SK-N-SH (cell line): Measurements from ENCODE around the gene SLC33A1. TPM values are rescaled to one million over a fixed set of nuclear protein-coding genes. Genes with fewer than 3 reads are reported as not detected.

ENCODE experiments used
- CTCF ChIA-PET: fragments of 300-600, 350-600 bp; formaldehyde crosslinking; extraction: SDS; loops from one replicate; lab custom pipeline; 2021; lab: Yijun Ruan, JAX
- POLR2A ChIA-PET: fragments of 350-600 bp; sonication (Branson Sonifier 250); formaldehyde crosslinking; extraction: SDS; loops from one replicate; lab custom pipeline; 2020; ENCODE audit warnings: antibody characterized with exemption, inconsistent platforms; lab: Yijun Ruan, JAX
- DNase-seq: peaks from one replicate; pipeline ENCODE4 v3.0.0; 2012
- H2AFZ ChIP-seq: fragments of 200-600 bp; sonication (generic); 2 replicates; pipeline ENCODE4 v1.8.1; 2016; ENCODE audit warnings: antibody characterized with exemption, mild to moderate bottlenecking, low read depth
- H3F3A ChIP-seq: fragments of 200-600 bp; sonication (generic); replicated peaks from 2 replicates; pipeline ENCODE3; 2016; ENCODE audit warnings: antibody characterized with exemption, mild to moderate bottlenecking; ENCODE audit not compliant: insufficient read depth
- H3K27ac ChIP-seq, 2 experiments: fragments of 200-500 bp in 1 of 2; fragments of 200-600 bp in 1 of 2; sonication (Bioruptor generic) in 1 of 2; sonication (generic), shearing (Covaris generic) in 1 of 2; 2 replicates each; pipeline versions ENCODE4 v1.5.1 to v1.6.1; 2014 to 2016; ENCODE audit warnings: low read depth in 2 of 2, inconsistent platforms in 1 of 2, low read length in 1 of 2, mild to moderate bottlenecking in 1 of 2, mixed read lengths in 1 of 2
- H3K27me3 ChIP-seq: fragments of 200-600 bp; sonication (generic), shearing (Covaris generic); 2 replicates; pipeline ENCODE4 v1.6.1; 2016; ENCODE audit warnings: mixed run types; ENCODE audit not compliant: insufficient read depth
- H3K36me3 ChIP-seq, 2 experiments: fragments of 200-500 bp in 1 of 2; fragments of 200-600 bp in 1 of 2; sonication (Bioruptor generic) in 1 of 2; sonication (generic) in 1 of 2; replicated peaks in 1 of 2; 2 replicates each; pipeline versions ENCODE3 to v1.5.1; 2014 to 2016; ENCODE audit warnings: low read length in 1 of 2, mild to moderate bottlenecking in 1 of 2; ENCODE audit not compliant: insufficient read depth in 2 of 2, control insufficient read depth in 1 of 2
- H3K4me1 ChIP-seq, 2 experiments: fragments of 200-500 bp in 1 of 2; fragments of 200-600 bp in 1 of 2; sonication (Bioruptor generic) in 1 of 2; sonication (generic), shearing (Covaris generic) in 1 of 2; 2 replicates each; pipeline versions ENCODE4 v1.5.1 to v1.6.1; 2014 to 2016; ENCODE audit warnings: low read depth in 1 of 2, low read length in 1 of 2, mixed run types in 1 of 2; ENCODE audit not compliant: insufficient read depth in 2 of 2, control insufficient read depth in 1 of 2
- H3K4me2 ChIP-seq: fragments of 200-600 bp; sonication (generic), shearing (Covaris generic); 2 replicates; pipeline ENCODE4 v1.6.1; 2017; ENCODE audit warnings: mixed run types
- H3K4me3 ChIP-seq, 2 experiments: fragments of 200-500 bp in 1 of 2; fragments of 200-600 bp in 1 of 2; sonication (Bioruptor generic) in 1 of 2; sonication (generic), shearing (Covaris generic) in 1 of 2; 2 replicates each; pipeline versions ENCODE4 v1.5.1 to v1.8.1; 2014 to 2016; ENCODE audit warnings: low read depth in 2 of 2, inconsistent platforms in 1 of 2, low read length in 1 of 2, mild to moderate bottlenecking in 1 of 2, mixed read lengths in 1 of 2, moderate library complexity in 1 of 2
- H3K79me2 ChIP-seq: fragments of 200-600 bp; sonication (generic); 2 replicates; pipeline ENCODE4 v1.8.1; 2017; ENCODE audit warnings: mild to moderate bottlenecking; ENCODE audit not compliant: insufficient read depth
- H3K9ac ChIP-seq: fragments of 200-600 bp; sonication (generic); 2 replicates; pipeline ENCODE4 v1.6.1; 2017; ENCODE audit warnings: mixed run types
- H3K9me2 ChIP-seq: fragments of 200-600 bp; sonication (generic); 2 replicates; pipeline ENCODE4 v1.6.1; 2017; ENCODE audit warnings: mixed run types
- H3K9me3 ChIP-seq: fragments of 200-600 bp; sonication (generic); 2 replicates; pipeline ENCODE4 v1.6.1; 2017; ENCODE audit warnings: mixed run types, mild to moderate bottlenecking, moderate library complexity
- H4K20me1 ChIP-seq: fragments of 200-600 bp; sonication (generic); 2 replicates; pipeline ENCODE4 v1.6.1; 2017; ENCODE audit warnings: mild to moderate bottlenecking, mixed run types; ENCODE audit not compliant: insufficient read depth
- CHD2 ChIP-seq: fragments of 150-350 bp; IDR thresholded peaks from 2 replicates; pipeline ENCODE4 v1.6.1; 2018; ENCODE audit warnings: low read length; ENCODE audit not compliant: partially characterized antibody
- EP300 ChIP-seq, 2 experiments: IDR thresholded peaks; 2 replicates each; pipeline versions ENCODE4 v1.4.0 to v1.6.1; 2012; ENCODE audit warnings: borderline replicate concordance in 1 of 2, low read depth in 1 of 2, low read length in 1 of 2
- EZH2phosphoT487 ChIP-seq: fragments of 200-600 bp; sonication (generic); IDR thresholded peaks from 2 replicates; pipeline ENCODE4 v1.6.1; 2017; ENCODE audit warnings: low read depth, mixed run types, mild to moderate bottlenecking, antibody characterized with exemption, moderate library complexity, borderline replicate concordance
- FOXJ3 ChIP-seq: sonication (generic); formaldehyde crosslinking; IDR thresholded peaks from 2 replicates; pipeline ENCODE4 v1.5.1; 2020; ENCODE audit warnings: mild to moderate bottlenecking, missing genetic modification reagents
- FOXM1 ChIP-seq: IDR thresholded peaks from 2 replicates; pipeline ENCODE4 v1.4.0; 2012; ENCODE audit warnings: low read depth, mild to moderate bottlenecking
- JUND ChIP-seq: IDR thresholded peaks from 2 replicates; pipeline ENCODE4 v1.4.0; 2012
- MEF2A ChIP-seq: IDR thresholded peaks from 2 replicates; pipeline ENCODE4 v1.4.0; 2012; ENCODE audit warnings: low read depth, borderline replicate concordance
- MXI1 ChIP-seq: IDR thresholded peaks from 2 replicates; pipeline ENCODE4 v1.6.1; 2012; ENCODE audit warnings: mild to moderate bottlenecking, low read depth, low read length, improper control_type of control experiment
- NFIC ChIP-seq: IDR thresholded peaks from 2 replicates; pipeline ENCODE4 v1.4.0; 2012; ENCODE audit warnings: borderline replicate concordance
- NRF1 ChIP-seq: IDR thresholded peaks from 2 replicates; pipeline ENCODE4 v1.6.1; 2012; ENCODE audit warnings: low read depth, mild to moderate bottlenecking, low read length
- POLR2AphosphoS5 ChIP-seq: IDR thresholded peaks from 2 replicates; pipeline ENCODE4 v1.6.1; 2012; ENCODE audit warnings: low read depth, low read length
- RCOR1 ChIP-seq: fragments of 150-350 bp; IDR thresholded peaks from 2 replicates; pipeline ENCODE4 v1.6.1; 2017; ENCODE audit warnings: antibody characterized with exemption, low read length
- RFX5 ChIP-seq: IDR thresholded peaks from 2 replicates; pipeline ENCODE4 v1.6.1; 2012; ENCODE audit warnings: mild to moderate bottlenecking, improper control_type of control experiment, low read length
- RXRA ChIP-seq: IDR thresholded peaks from 2 replicates; pipeline ENCODE4 v1.4.0; 2012; ENCODE audit warnings: low read depth, mild to moderate bottlenecking, borderline replicate concordance
- SIN3A ChIP-seq: IDR thresholded peaks from 2 replicates; pipeline ENCODE4 v1.6.1; 2012; ENCODE audit warnings: low read depth, mild to moderate bottlenecking, low read length, moderate library complexity, borderline replicate concordance
- SMC3 ChIP-seq: IDR thresholded peaks from 2 replicates; pipeline ENCODE4 v1.6.1; 2012; ENCODE audit warnings: low read depth, low read length, improper control_type of control experiment
- TAF1 ChIP-seq: IDR thresholded peaks from 2 replicates; pipeline ENCODE4 v1.6.1; 2012; ENCODE audit warnings: low read depth, mild to moderate bottlenecking, low read length, moderate library complexity, borderline replicate concordance
- TCF12 ChIP-seq: IDR thresholded peaks from 2 replicates; pipeline ENCODE4 v1.4.0; 2012
- TEAD4 ChIP-seq: IDR thresholded peaks from 2 replicates; pipeline ENCODE4 v1.4.0; 2012; ENCODE audit warnings: mild to moderate bottlenecking, borderline replicate concordance; ENCODE audit not compliant: insufficient read depth
- WGBS: methylation state at CpG from one replicate; pipeline ENCODE4 v1.1.6; 2017; ENCODE audit warnings: low lambda C conversion rate; 5-methylcytosine and 5-hydroxymethylcytosine counted together
- polyA plus RNA-seq, 3 experiments: library from polyadenylated mRNA; depleted of rRNA; stranded (reverse); fragments of >200 nt; gene quantifications; 2 replicates each; pipeline ENCODE4 v1.2.3, GENCODE V29; 2012
- TF ChIP-seq, protein P1 (sequence below): IDR thresholded peaks from 2 replicates; pipeline ENCODE4; 2012
- TF ChIP-seq, protein P2 (sequence below): IDR thresholded peaks from 2 replicates; pipeline ENCODE4 v1.4.0; 2012; ENCODE audit warnings: low read depth
- TF ChIP-seq, protein P3 (sequence below): IDR thresholded peaks from 2 replicates; pipeline ENCODE4 v1.4.0; 2012; ENCODE audit warnings: low read depth, borderline replicate concordance
- TF ChIP-seq, protein P4 (sequence below): IDR thresholded peaks from 2 replicates; pipeline ENCODE4 v1.6.1; 2012; ENCODE audit warnings: mild to moderate bottlenecking, low read depth, low read length, moderate library complexity
- TF ChIP-seq, protein P5 (sequence below): IDR thresholded peaks from 2 replicates; pipeline ENCODE4 v1.4.0; 2012; ENCODE audit warnings: low read depth, borderline replicate concordance

SLC33A1 gene
- polyA plus RNA-seq, 1 of the 3 experiments (the other 2 are of a cell fraction): 10.3 TPM

DNA sequence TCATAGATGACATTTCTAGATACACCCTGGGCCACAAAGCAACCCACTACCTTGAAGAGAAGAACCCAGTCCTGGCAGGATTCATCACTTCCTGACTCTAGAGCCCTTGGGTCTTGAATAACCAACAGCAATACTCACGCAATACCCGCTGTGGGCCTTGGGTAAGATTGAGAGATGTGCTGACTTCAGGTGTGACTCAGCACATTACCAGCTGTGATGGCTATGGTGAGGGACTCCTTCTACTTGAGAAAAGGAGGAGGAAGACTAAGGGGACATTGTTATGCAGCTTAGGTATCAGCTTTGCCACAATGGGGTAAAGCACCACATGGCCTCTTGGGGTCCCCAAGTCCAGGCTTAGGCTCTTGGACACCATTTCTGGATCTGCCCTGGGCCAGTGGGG, 63.0 kb downstream of the SLC33A1 start (continued):
- no peak for TF ChIP-seq POLR2AphosphoS5
- TF ChIP-seq MXI1: no peak
- TF ChIP-seq, protein P1, sequence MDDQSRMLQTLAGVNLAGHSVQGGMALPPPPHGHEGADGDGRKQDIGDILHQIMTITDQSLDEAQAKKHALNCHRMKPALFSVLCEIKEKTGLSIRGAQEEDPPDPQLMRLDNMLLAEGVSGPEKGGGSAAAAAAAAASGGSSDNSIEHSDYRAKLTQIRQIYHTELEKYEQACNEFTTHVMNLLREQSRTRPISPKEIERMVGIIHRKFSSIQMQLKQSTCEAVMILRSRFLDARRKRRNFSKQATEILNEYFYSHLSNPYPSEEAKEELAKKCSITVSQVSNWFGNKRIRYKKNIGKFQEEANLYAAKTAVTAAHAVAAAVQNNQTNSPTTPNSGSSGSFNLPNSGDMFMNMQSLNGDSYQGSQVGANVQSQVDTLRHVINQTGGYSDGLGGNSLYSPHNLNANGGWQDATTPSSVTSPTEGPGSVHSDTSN: no peak
- TF ChIP-seq FOXM1: no peak
- no peak for TF ChIP-seq FOXJ3 (CRISPR knock-in tag)
- no peak for TF ChIP-seq NFIC
- TF ChIP-seq CHD2: no peak

DNA sequence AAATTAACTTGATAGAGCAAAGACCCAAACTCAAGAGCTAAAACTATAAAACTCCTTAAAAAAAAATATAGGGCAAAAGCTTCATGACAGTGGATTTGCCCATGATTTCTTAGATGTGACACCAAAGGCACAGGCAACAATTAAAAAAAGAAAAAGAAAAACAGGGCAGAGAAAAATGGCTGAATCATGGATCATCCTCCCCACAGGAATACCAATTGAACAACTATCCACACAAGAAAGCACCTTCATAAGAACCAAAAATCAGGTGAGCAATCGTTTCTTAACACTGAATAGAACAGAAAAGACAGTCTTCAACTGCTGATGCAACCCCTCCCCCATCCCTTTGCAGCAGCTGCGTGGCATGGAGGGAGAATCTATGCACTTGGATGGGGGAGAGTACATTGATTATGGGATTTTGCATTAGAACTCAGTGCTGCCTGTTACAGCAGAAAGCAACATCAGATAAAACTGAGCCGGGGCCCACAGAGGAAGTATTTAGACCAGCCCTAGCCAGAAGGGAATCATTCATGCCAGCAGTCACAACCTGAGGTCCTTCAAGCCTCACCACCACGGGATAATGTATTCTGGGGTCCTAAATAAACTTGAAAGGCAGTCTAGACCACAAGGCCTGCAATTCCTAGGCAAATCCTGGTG, 63.8 kb downstream of the SLC33A1 start:
- Histone ChIP-seq H3K9me3 (no peaks in the 10 kb centered on the region), H4K20me1 (no peaks in the 10 kb centered on the region), H3K4me2 (no peak overlapping the region), H3F3A (no peaks in the 10 kb centered on the region), H3K9me2 (no peaks in the 10 kb centered on the region), H2AFZ (no peak overlapping the region), H3K4me1 (no peaks in the 10 kb centered on the region), H3K27me3 (no peaks in the 10 kb centered on the region), H3K36me3 (no peaks in the 10 kb centered on the region), H3K9ac (no peak overlapping the region), H3K79me2 (0 out of 2 replicates have a peak, but pooled peaks cover 3% of the 10 kb centered on the region)
- ChIA-PET POLR2A (no interaction called here), CTCF (interaction anchor here (3.2 kb wide), 1 partner anchor 16 kb away, joined by 11 read pairs; the partner anchor contains the start of gene C3orf33)
- no peak for DNase-seq
- TF ChIP-seq RXRA: no peak
- TF ChIP-seq, protein P2, sequence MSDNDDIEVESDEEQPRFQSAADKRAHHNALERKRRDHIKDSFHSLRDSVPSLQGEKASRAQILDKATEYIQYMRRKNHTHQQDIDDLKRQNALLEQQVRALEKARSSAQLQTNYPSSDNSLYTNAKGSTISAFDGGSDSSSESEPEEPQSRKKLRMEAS: no peak
- no peak for TF ChIP-seq EP300 (IDR thresholded peaks at IDR 0.05; ENCODE audit: borderline replicate concordance in 1 of 2, low read depth in 1 of 2, low read length in 1 of 2)
- no peak for TF ChIP-seq TAF1
- no peak for TF ChIP-seq JUND
- TF ChIP-seq SMC3: no peak
- TF ChIP-seq, protein P3, sequence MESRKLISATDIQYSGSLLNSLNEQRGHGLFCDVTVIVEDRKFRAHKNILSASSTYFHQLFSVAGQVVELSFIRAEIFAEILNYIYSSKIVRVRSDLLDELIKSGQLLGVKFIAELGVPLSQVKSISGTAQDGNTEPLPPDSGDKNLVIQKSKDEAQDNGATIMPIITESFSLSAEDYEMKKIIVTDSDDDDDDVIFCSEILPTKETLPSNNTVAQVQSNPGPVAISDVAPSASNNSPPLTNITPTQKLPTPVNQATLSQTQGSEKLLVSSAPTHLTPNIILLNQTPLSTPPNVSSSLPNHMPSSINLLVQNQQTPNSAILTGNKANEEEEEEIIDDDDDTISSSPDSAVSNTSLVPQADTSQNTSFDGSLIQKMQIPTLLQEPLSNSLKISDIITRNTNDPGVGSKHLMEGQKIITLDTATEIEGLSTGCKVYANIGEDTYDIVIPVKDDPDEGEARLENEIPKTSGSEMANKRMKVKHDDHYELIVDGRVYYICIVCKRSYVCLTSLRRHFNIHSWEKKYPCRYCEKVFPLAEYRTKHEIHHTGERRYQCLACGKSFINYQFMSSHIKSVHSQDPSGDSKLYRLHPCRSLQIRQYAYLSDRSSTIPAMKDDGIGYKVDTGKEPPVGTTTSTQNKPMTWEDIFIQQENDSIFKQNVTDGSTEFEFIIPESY: no peak
- no peak for TF ChIP-seq POLR2AphosphoS5
- TF ChIP-seq RFX5: no peak
- no peak for TF ChIP-seq NRF1
- no peak for TF ChIP-seq SIN3A
- TF ChIP-seq EZH2phosphoT487: no peak
- no peak for TF ChIP-seq RCOR1
- TF ChIP-seq TEAD4: no peak
- TF ChIP-seq MEF2A: no peak
- TF ChIP-seq TCF12: no peak
- TF ChIP-seq, protein P4, sequence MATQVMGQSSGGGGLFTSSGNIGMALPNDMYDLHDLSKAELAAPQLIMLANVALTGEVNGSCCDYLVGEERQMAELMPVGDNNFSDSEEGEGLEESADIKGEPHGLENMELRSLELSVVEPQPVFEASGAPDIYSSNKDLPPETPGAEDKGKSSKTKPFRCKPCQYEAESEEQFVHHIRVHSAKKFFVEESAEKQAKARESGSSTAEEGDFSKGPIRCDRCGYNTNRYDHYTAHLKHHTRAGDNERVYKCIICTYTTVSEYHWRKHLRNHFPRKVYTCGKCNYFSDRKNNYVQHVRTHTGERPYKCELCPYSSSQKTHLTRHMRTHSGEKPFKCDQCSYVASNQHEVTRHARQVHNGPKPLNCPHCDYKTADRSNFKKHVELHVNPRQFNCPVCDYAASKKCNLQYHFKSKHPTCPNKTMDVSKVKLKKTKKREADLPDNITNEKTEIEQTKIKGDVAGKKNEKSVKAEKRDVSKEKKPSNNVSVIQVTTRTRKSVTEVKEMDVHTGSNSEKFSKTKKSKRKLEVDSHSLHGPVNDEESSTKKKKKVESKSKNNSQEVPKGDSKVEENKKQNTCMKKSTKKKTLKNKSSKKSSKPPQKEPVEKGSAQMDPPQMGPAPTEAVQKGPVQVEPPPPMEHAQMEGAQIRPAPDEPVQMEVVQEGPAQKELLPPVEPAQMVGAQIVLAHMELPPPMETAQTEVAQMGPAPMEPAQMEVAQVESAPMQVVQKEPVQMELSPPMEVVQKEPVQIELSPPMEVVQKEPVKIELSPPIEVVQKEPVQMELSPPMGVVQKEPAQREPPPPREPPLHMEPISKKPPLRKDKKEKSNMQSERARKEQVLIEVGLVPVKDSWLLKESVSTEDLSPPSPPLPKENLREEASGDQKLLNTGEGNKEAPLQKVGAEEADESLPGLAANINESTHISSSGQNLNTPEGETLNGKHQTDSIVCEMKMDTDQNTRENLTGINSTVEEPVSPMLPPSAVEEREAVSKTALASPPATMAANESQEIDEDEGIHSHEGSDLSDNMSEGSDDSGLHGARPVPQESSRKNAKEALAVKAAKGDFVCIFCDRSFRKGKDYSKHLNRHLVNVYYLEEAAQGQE: no peak
- TF ChIP-seq CHD2: no peak
- TF ChIP-seq, protein P5, sequence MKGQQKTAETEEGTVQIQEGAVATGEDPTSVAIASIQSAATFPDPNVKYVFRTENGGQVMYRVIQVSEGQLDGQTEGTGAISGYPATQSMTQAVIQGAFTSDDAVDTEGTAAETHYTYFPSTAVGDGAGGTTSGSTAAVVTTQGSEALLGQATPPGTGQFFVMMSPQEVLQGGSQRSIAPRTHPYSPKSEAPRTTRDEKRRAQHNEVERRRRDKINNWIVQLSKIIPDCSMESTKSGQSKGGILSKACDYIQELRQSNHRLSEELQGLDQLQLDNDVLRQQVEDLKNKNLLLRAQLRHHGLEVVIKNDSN: no peak
- TF ChIP-seq, all 33 proteins: peak for 0
- 96% methylated on average over 2 of the region's 4 CpGs for WGBS
- Histone ChIP-seq H3K27ac (no peak overlapping the region), H3K4me3 (no peak overlapping the region)
